Right atrium auricular region (tissue), 2 donors: ENCODE measurements around the gene RANBP3. TPM values are rescaled to one million over a fixed set of nuclear protein-coding genes. Genes with fewer than 3 reads are reported as not detected.

ENCODE experiments used
- DNase-seq: peaks from one replicate; pipeline ENCODE4 v3.0.0-alpha.2; 2019; ENCODE audit warnings: low spot score
- H3K27ac ChIP-seq, 2 donors: fragments of 200-600 bp; sonication (generic); 1 replicate in 1 of 2; 2 replicates in 1 of 2; pipeline ENCODE4 v1.5.1; 2016 to 2019
- H3K27me3 ChIP-seq, 2 donors: fragments of 200-600 bp; sonication (generic); one replicate each; pipeline versions ENCODE4 v1.5.1 to v1.6.0; 2017 to 2019
- H3K36me3 ChIP-seq: fragments of 200-600 bp; sonication (generic); one replicate; pipeline ENCODE4 v1.5.1; 2016
- H3K4me1 ChIP-seq, 2 donors: fragments of 200-600 bp; sonication (generic); one replicate each; pipeline versions ENCODE4 v1.5.1 to v1.6.0; 2017 to 2019
- H3K4me3 ChIP-seq, 2 donors: fragments of 200-600 bp; sonication (generic); 1 replicate in 1 of 2; 2 replicates in 1 of 2; pipeline ENCODE4 v1.5.1; 2017 to 2019; ENCODE audit warnings: mild to moderate bottlenecking in 1 of 2, moderate library complexity in 1 of 2
- H3K9me3 ChIP-seq, 2 donors: fragments of 200-600 bp; sonication (generic); one replicate each; pipeline ENCODE4 v1.5.1; 2019
- CTCF ChIP-seq, 2 donors: fragments of 200-600 bp; sonication (generic); IDR thresholded peaks; one replicate each; pipeline ENCODE4 v1.5.1; 2019; ENCODE audit warnings: antibody characterized with exemption in 2 of 2
- total RNA-seq, 2 donors: library from RNA; depleted of rRNA; stranded (reverse); fragments of >200 nt; gene quantifications; one replicate each; pipeline ENCODE4 v1.1.0, GENCODE V29; 2016

Gene RANBP3
- total RNA-seq, 2 donors from 2014 or later, result 53.6 to 54.7 TPM

GRCh38 chr19:5934069-5934401, 43.9 kb downstream of the RANBP3 start:
- DNase-seq, result no peak
- H3K4me1 ChIP-seq, result peaks cover 0 to 34% of the 10 kb centered on the region in 2 donors
- H3K9me3 ChIP-seq, result no peaks in the 10 kb centered on the region
- H3K36me3 ChIP-seq, result peaks cover 44% of the 10 kb centered on the region
- TF ChIP-seq CTCF (IDR thresholded peaks at IDR 0.05), result no peak
- H3K27ac ChIP-seq, result no peak overlapping the region
- no peaks in the 10 kb centered on the region for H3K27me3 ChIP-seq
- no peak overlapping the region for H3K4me3 ChIP-seq

GRCh38 chr19:5933391-5934068, 44.4 kb downstream of the RANBP3 start:
- Histone ChIP-seq H3K27me3 (no peaks in the 10 kb centered on the region), H3K27ac (no peak overlapping the region), H3K9me3 (no peaks in the 10 kb centered on the region), H3K4me1 (peaks cover 0 to 34% of the 10 kb centered on the region in 2 donors), H3K4me3 (no peak overlapping the region), H3K36me3 (peaks cover 49% of the 10 kb centered on the region)
- DNase-seq, result no peak
- no peak for TF ChIP-seq CTCF (IDR thresholded peaks at IDR 0.05)

GRCh38 chr19:5932609-5933262, 45.2 kb downstream of the RANBP3 start:
- Histone ChIP-seq H3K27ac (no peak overlapping the region), H3K27me3 (no peaks in the 10 kb centered on the region)

GRCh38 chr19:5932146-5932545, 45.8 kb downstream of the RANBP3 start:
- H3K36me3 ChIP-seq, result peaks cover 62% of the 10 kb centered on the region
- no peaks in the 10 kb centered on the region for H3K9me3 ChIP-seq
- no peak overlapping the region for H3K4me3 ChIP-seq
- peaks cover 0 to 44% of the 10 kb centered on the region in 2 donors for H3K4me1 ChIP-seq
- no peaks in the 10 kb centered on the region for H3K27me3 ChIP-seq
- DNase-seq, result no peak
- no peak for TF ChIP-seq CTCF (IDR thresholded peaks at IDR 0.05)
- no peak overlapping the region for H3K27ac ChIP-seq

More at GRCh38 chr19:5932609-5933262, 45.2 kb downstream of the RANBP3 start:
- no peak for TF ChIP-seq CTCF (IDR thresholded peaks at IDR 0.05)
- DNase-seq, result no peak
- Histone ChIP-seq H3K9me3 (no peaks in the 10 kb centered on the region), H3K4me3 (no peak overlapping the region), H3K4me1 (peaks cover 0 to 38% of the 10 kb centered on the region in 2 donors), H3K36me3 (peaks cover 57% of the 10 kb centered on the region)

- TF ChIP-seq CTCF (IDR thresholded peaks at IDR 0.05), result no peak
- Histone ChIP-seq H3K27ac (no peak overlapping the region), H3K4me3 (no peak overlapping the region), H3K9me3 (no peaks in the 10 kb centered on the region), H3K27me3 (no peaks in the 10 kb centered on the region), H3K36me3 (peaks cover 62% of the 10 kb centered on the region), H3K4me1 (peaks cover 0 to 51% of the 10 kb centered on the region in 2 donors)
- DNase-seq, result no peak
Observed at GRCh38 chr19:5931251-5931650, 46.7 kb downstream of the RANBP3 start.
